Hindlimb muscle (tissue), 1 donor: ENCODE results near the gene SYNJ1. TPM values are rescaled to one million over a fixed set of nuclear protein-coding genes. Genes with fewer than 3 reads are reported as not detected.
"Not testable (repeated sequence)": the region's sequence is repeated elsewhere in the genome, so short reads cannot be mapped to it uniquely, and the experiment has no call there.

Source experiments
- DNase-seq: peaks from one replicate; pipeline ENCODE4 v3.0.0-alpha.2; 2013
- polyA plus RNA-seq: library from polyadenylated mRNA; unstranded; fragments of 120-200 nt; gene quantifications from one replicate; pipeline ENCODE4 v1.2.1, GENCODE V29; 2013; ENCODE audit not compliant: insufficient read length

Gene SYNJ1
- polyA plus RNA-seq, 1 donor: 6.0 TPM

- no peak for DNase-seq
Observed at GRCh38 chr21:32687643-32688345, 40.0 kb downstream of the SYNJ1 start.

DNA sequence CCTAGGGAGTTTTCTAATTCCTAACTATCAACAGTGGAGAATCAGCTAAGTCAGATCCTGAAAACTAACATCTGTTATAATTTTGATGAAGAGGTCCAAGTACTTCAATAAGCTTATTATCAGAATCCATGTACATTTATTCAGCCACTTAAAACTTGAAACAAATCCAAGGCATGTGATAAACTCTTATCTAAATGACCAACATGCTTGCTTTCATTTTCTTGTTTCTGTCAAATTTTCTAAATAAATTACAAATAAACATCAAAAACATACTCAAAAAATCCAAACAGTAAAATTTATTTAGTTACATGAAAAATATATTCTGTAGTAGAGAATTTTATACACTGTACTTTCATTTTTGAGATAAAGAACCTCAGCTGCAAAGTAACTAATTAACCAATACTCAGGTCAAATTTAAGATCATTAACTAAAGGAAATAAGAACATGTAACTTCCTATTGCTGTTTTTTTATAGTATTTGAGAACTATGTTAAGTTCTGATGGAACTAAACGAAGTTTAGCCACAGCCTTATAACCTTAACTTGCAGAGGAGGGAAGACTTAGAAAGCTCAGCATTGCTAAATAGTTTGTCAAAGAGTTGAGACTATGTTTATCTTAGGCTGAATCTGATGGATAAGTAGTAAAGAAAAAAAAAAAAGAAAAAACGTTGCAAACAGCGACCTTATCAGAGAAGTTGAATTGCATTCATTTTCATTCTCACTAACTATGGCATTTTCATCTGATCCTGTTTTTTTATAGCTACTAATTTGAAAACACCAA is 44.9 kb downstream of the SYNJ1 start:
- DNase-seq: no peak

DNA sequence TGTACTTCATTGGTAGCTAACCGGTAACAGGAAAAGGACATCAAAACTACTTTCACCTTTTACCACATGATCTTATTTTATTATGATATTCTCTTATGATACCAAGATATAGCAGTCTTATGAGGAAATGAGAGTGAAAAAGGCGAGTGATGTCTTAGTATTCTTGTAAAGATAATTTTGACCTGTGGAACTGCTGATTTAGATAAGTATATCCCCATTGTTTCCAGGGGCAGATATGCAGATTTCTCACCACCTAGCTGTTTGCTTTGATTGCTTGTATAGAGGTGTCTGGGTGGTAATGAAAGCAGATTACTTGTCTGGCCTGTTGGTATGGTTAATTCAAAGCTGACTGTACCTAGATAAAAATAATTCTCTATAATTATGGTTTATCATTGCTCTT is 53.1 kb downstream of the SYNJ1 start:
- DNase-seq: no peak

DNA sequence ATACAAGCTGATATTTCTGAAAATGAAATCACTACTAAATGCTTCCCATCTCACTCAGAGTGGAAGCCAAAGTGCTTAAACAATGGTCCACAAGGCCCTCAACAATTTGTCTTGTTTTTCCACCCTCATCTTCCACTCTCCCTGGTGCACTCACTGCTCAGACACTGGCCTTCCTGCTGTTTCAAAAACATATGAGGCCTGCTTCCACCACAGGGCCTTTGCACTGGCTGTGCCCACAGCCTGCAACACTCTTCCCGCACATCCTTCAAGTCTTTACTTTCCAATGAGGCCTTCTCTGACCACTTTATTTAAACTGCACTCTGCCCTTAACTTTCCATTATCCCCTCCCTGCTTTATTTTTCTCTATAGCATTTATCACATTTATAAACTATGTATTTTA is 53.8 kb downstream of the SYNJ1 start:
- DNase-seq: no peak

DNA sequence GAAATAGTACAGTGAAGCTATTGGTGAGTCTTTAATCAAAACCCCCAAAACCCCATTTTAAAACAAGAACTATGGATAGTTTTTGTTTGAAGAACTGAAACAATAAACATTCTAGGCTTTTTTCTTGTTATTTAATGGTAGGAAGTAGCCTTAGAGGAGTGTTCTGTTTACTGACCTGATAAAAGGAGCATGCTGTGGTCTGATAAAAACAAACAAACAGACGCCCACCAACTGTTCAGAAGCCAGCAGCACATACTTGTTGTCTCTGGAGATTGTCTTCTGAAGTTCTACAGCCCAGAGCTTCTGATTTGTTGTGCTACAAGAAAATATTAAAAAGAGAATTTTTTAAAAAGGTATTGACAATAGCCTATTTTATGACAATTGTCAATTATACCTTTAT is 61.6 kb downstream of the SYNJ1 start:
- no peak for DNase-seq

GRCh38 chr21:32664095-32664494 is 63.7 kb downstream of the SYNJ1 start:
- not testable (repeated sequence) for DNase-seq

DNA sequence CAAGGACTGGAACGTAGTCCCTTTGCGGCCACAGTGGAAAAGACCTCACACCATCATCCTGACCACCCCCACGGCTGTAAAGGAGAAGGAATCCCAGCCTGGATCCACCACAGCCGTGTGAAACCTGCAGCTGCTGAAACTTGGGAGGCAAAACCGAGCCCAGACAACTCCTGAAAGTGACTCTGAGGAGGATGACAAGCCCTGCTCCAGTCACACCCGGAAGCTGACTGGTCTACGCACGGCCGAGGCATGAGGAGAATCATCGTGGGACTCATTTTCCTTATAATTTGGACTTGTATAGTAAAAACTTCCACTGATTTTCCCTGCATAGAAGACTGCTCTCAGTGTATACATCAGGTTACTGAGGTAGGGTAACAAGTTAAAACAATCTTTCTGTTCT is 65.8 kb downstream of the SYNJ1 start:
- DNase-seq: not testable (repeated sequence)

- DNase-seq: not testable (repeated sequence)
Observed at GRCh38 chr21:32661026-32661782, 66.6 kb downstream of the SYNJ1 start.

DNA sequence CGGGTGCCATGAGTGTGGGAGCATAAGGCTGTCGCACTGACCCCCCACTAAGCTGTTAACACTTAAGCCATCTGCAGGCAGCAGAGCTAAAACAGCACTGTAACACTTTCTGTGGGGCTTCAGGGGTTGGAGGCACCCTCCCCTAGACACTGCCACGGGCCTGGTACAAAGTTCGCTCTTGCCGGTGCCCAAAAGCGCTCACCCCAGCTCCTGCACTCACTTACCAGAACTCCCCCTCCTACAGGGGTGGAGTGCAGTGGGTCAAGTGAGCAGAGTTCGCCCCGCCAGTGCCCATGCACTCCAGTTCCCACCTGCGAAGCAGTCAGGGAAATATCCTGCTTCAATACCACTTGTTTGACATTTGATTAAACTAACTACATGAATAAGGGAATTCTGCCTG is 69.3 kb downstream of the SYNJ1 start:
- no peak for DNase-seq

- no peak for DNase-seq
Observed at GRCh38 chr21:32653326-32653901, 74.4 kb downstream of the SYNJ1 start.

GRCh38 chr21:32648165-32648564 is 79.6 kb downstream of the SYNJ1 start:
- DNase-seq: no peak

DNA sequence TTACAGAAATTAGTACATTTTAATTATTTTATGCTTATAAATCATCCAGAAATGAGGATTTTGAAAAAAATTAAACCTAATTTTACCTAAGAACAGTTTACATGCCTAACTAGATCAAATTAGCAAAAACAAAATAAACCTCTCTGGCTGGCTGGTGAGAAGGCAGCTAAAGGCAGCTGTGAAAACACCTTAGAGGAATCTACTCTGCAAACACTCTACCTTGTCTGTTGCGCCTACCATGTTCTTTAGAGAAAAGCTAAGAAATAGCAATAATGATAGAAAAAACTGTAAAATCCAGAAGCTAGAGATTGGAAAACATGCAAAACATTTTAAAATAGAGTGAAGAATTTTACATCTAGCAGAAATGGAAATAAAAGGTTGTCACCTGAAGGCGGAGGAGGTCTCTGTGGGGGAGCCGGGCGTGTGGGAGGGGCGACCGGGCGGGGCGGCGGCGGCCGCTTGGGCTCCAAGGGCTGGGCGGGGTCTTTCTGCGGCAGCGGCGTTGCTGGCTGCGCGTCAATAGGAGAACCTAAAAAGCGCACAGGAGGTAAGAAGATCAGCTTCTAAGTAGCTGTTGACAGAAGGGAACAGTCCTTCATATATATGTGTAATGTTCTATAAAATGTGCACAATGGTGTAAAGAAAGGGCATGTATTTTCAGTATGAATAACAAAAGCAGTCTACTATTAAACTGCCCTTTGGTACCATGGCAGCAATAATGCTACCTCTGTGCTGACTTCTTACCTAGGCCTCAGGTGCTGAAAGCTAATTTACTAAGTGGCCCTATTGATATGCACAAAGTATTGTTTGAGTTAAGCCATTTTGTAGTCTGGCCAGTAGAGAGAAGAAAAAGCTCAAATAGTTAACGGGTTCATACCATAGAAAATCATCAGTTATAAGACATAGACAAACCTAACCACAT is 82.3 kb downstream of the SYNJ1 start:
- DNase-seq: no peak

DNA sequence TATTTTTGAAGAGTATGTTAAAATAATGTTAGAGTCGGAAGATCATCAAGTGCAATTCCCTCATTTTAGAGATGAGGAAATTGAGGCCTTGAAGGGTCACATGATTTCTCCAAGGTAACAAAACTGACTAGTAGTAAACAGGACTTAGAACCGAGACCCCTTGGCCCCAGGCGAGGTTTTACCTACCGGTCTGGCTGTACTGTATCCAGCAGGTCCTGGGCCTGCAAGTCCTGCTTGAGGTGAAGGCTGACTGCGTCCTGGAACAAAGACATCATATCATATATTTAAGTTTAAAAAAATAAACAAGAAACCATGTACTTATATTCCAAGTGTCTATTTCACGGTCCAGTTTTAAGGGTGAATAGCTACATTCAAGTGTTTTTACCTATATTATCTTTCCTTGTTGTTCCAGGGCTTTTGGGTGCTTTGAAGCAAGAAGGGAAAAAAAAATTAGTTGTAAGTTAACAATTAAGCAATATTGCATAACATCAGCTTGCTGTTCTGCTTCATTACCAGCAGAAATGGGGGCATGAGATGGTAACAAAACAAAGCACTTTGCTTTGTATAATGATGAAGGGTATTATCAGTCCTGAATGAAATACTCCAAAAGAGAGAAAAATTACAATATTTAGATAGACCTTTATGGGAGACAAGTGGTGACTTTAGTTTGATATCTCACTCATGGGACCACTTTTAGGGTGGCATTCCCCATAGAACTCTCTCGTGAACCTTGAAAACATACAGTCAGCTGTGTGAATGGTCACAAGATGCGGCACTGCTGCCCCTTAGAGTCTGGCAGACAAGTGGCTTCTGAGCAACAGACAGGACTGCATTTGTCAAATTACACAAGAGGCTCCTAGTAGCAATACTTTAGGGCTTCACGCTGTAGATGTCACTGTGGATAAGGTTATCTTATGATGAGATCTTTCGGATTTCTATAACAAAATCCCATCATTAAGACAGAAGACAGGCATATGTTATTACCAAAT is 85.8 kb downstream of the SYNJ1 start:
- no peak for DNase-seq

- no peak for DNase-seq
Observed at GRCh38 chr21:32626621-32627196, 101.1 kb downstream of the SYNJ1 start.

GRCh38 chr21:32618218-32618617 is 109.6 kb downstream of the SYNJ1 start:
- not testable (repeated sequence) for DNase-seq

DNA sequence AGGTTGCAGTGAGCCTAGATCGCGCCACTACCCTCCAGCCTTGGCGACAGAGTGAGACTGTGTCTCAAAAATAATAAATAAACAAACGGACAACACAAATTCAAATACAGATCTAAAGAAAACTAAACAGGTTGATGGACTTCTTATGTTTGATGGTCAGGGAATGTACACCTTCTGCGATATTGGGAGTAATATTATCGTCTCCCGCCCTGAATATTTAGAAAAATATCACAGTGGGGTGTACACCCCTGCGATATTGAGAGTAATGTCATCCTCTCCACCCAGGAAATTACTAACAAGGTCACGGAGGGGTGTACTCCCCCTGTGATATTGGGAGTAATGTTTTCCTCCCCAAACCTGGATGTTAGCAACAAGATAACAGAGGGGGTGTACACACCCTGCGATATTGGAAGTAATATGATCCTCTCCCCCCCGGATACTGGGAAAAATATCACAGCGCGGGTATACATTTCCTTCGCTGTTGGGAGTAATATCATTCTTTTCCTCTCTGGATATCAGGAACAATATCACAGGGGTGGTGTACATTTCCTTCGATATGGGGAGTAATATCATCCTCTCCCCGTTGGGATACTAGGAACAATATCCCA is 114.3 kb downstream of the SYNJ1 start:
- no peak for DNase-seq

DNA sequence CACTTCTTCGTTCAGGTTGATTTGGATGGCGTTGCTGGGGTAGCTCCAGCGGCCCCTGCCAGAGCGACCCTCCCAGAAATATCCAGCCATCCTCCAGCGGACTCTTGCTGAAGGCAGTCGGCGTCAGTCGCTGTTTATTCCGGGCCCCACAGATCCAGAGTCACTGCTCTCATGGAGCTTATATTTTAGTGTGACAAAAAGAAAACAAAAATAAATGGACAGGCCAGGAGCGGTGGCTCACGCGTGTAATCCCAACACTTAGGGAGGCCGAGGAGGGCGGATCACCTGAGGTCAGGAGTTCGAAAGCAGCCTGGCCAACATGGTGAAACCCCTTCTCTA is 114.8 kb downstream of the SYNJ1 start:
- no peak for DNase-seq

- DNase-seq: peak; percentile 94
Observed at GRCh38 chr21:32612075-32612998, 115.5 kb downstream of the SYNJ1 start, which contains the start of gene CFAP298. Gene CFAP298, minus strand, starts transcription at chr21:32612377. Its CDS starts 134 bp downstream, at chr21:32612243.
